Activated naive CD8-positive, alpha-beta T cell treated with anti-CD3 and anti-CD28 coated beads for 36 hours (primary cell): ENCODE measurements around the gene NRCAM. TPM values are rescaled to one million over a fixed set of nuclear protein-coding genes. Genes with fewer than 3 reads are reported as not detected.

Experiments
- DNase-seq: peaks from one replicate; pipeline ENCODE4 v3.0.0; 2021
- H3K27ac Mint-ChIP-seq: one replicate; pipeline ENCODE4 v1.8.0; 2022; ENCODE audit warnings: mild to moderate bottlenecking, moderate library complexity, mixed read lengths
- H3K27me3 Mint-ChIP-seq: one replicate; pipeline ENCODE4 v1.8.0; 2022; ENCODE audit warnings: mild to moderate bottlenecking, mixed read lengths
- H3K36me3 Mint-ChIP-seq: one replicate; pipeline ENCODE4 v1.8.0; 2021; ENCODE audit warnings: mild to moderate bottlenecking, mixed read lengths
- H3K4me1 Mint-ChIP-seq: one replicate; pipeline ENCODE4 v1.8.0; 2021; ENCODE audit warnings: mixed read lengths
- H3K4me3 Mint-ChIP-seq: one replicate; pipeline ENCODE4 v1.8.0; 2022; ENCODE audit warnings: mild to moderate bottlenecking, moderate library complexity, mixed read lengths
- H3K9me3 Mint-ChIP-seq: one replicate; pipeline ENCODE4 v1.8.0; 2022; ENCODE audit warnings: mixed read lengths
- total RNA-seq, 2 experiments: library from RNA; stranded (reverse); gene quantifications; one replicate each; pipeline ENCODE4 v1.2.3, GENCODE V29; 2021

The NRCAM gene
- total RNA-seq, 2 experiments from 2014 or later, result 3.9 to 4.6 TPM

- no peak for DNase-seq
- H3K9me3 Mint-ChIP-seq, result no peaks in the 10 kb centered on the region
- no peak overlapping the region for H3K4me3 Mint-ChIP-seq
- no peaks in the 10 kb centered on the region for H3K27me3 Mint-ChIP-seq
- H3K36me3 Mint-ChIP-seq, result peaks cover 2% of the 10 kb centered on the region
- peaks cover 6% of the 10 kb centered on the region for H3K4me1 Mint-ChIP-seq
- peak overlapping the region; percentile 21 for H3K27ac Mint-ChIP-seq
Observed at GRCh38 chr7:108157606-108158335, 298.5 kb downstream of the NRCAM start.

GRCh38 chr7:108156897-108157605 is 299.2 kb downstream of the NRCAM start:
- DNase-seq, result no peak
- H3K36me3 Mint-ChIP-seq, result peaks cover 2% of the 10 kb centered on the region
- no peaks in the 10 kb centered on the region for H3K27me3 Mint-ChIP-seq
- no peak overlapping the region for H3K4me3 Mint-ChIP-seq
- H3K9me3 Mint-ChIP-seq, result no peaks in the 10 kb centered on the region
- H3K27ac Mint-ChIP-seq, result peak overlapping the region; percentile 21
- peaks cover 6% of the 10 kb centered on the region for H3K4me1 Mint-ChIP-seq

- Mint-ChIP-seq H3K27ac (no peak overlapping the region), H3K4me3 (no peak overlapping the region), H3K9me3 (no peaks in the 10 kb centered on the region)
Observed at GRCh38 chr7:108152198-108152597, 304.0 kb downstream of the NRCAM start.

GRCh38 chr7:108149908-108150307 is 306.3 kb downstream of the NRCAM start:
- H3K36me3 Mint-ChIP-seq, result peaks cover 2% of the 10 kb centered on the region
- no peak overlapping the region for H3K4me3 Mint-ChIP-seq
- no peaks in the 10 kb centered on the region for H3K27me3 Mint-ChIP-seq
- DNase-seq, result no peak
- H3K4me1 Mint-ChIP-seq, result peaks cover 4% of the 10 kb centered on the region
- H3K27ac Mint-ChIP-seq, result no peak overlapping the region
- H3K9me3 Mint-ChIP-seq, result no peaks in the 10 kb centered on the region

More at GRCh38 chr7:108152198-108152597, 304.0 kb downstream of the NRCAM start:
- DNase-seq, result no peak
- Mint-ChIP-seq H3K36me3 (no peaks in the 10 kb centered on the region), H3K4me1 (peaks cover 6% of the 10 kb centered on the region), H3K27me3 (no peaks in the 10 kb centered on the region)

- Mint-ChIP-seq H3K27ac (no peak overlapping the region), H3K4me3 (no peak overlapping the region), H3K9me3 (no peaks in the 10 kb centered on the region), H3K4me1 (peaks cover 4% of the 10 kb centered on the region), H3K27me3 (no peaks in the 10 kb centered on the region), H3K36me3 (peaks cover 2% of the 10 kb centered on the region)
- DNase-seq, result no peak
Observed at GRCh38 chr7:108149119-108149518, 307.1 kb downstream of the NRCAM start.

- no peak for DNase-seq
- Mint-ChIP-seq H3K27ac (no peak overlapping the region), H3K9me3 (no peaks in the 10 kb centered on the region), H3K4me3 (no peak overlapping the region), H3K36me3 (peaks cover 2% of the 10 kb centered on the region), H3K27me3 (no peaks in the 10 kb centered on the region), H3K4me1 (peaks cover 4% of the 10 kb centered on the region)
Observed at GRCh38 chr7:108147031-108147563, 309.1 kb downstream of the NRCAM start.

- DNase-seq, result peak; percentile 42
- peaks cover 2% of the 10 kb centered on the region for H3K36me3 Mint-ChIP-seq
- H3K27me3 Mint-ChIP-seq, result no peaks in the 10 kb centered on the region
- H3K9me3 Mint-ChIP-seq, result no peaks in the 10 kb centered on the region
- H3K27ac Mint-ChIP-seq, result no peak overlapping the region
- no peak overlapping the region for H3K4me3 Mint-ChIP-seq
- peaks cover 7% of the 10 kb centered on the region for H3K4me1 Mint-ChIP-seq
Observed at GRCh38 chr7:108146070-108146842, 310.0 kb downstream of the NRCAM start.

GRCh38 chr7:108145401-108145800 is 310.8 kb downstream of the NRCAM start:
- Mint-ChIP-seq H3K36me3 (peaks cover 2% of the 10 kb centered on the region), H3K27ac (no peak overlapping the region), H3K4me1 (peaks cover 8% of the 10 kb centered on the region), H3K4me3 (no peak overlapping the region), H3K27me3 (peaks cover 2% of the 10 kb centered on the region), H3K9me3 (no peaks in the 10 kb centered on the region)
- DNase-seq, result no peak

GRCh38 chr7:108144931-108145330 is 311.3 kb downstream of the NRCAM start:
- Mint-ChIP-seq H3K27me3 (peaks cover 6% of the 10 kb centered on the region), H3K4me1 (peaks cover 7% of the 10 kb centered on the region), H3K27ac (no peak overlapping the region), H3K9me3 (no peaks in the 10 kb centered on the region), H3K36me3 (peaks cover 2% of the 10 kb centered on the region), H3K4me3 (no peak overlapping the region)
- no peak for DNase-seq

GRCh38 chr7:108143658-108144420 is 312.4 kb downstream of the NRCAM start:
- Mint-ChIP-seq H3K4me3 (no peak overlapping the region), H3K27me3 (peaks cover 10% of the 10 kb centered on the region), H3K36me3 (peaks cover 2% of the 10 kb centered on the region), H3K27ac (no peak overlapping the region), H3K4me1 (peaks cover 13% of the 10 kb centered on the region), H3K9me3 (no peaks in the 10 kb centered on the region)
- no peak for DNase-seq

GRCh38 chr7:108142675-108143259 is 313.5 kb downstream of the NRCAM start:
- Mint-ChIP-seq H3K27ac (no peak overlapping the region), H3K9me3 (no peaks in the 10 kb centered on the region)

GRCh38 chr7:108142180-108142579 is 314.1 kb downstream of the NRCAM start:
- H3K9me3 Mint-ChIP-seq, result no peaks in the 10 kb centered on the region
- DNase-seq, result no peak
- H3K36me3 Mint-ChIP-seq, result peaks cover 10% of the 10 kb centered on the region
- peaks cover 25% of the 10 kb centered on the region for H3K4me1 Mint-ChIP-seq
- no peak overlapping the region for H3K4me3 Mint-ChIP-seq
- H3K27ac Mint-ChIP-seq, result no peak overlapping the region
- H3K27me3 Mint-ChIP-seq, result peaks cover 10% of the 10 kb centered on the region

More at GRCh38 chr7:108142675-108143259, 313.5 kb downstream of the NRCAM start:
- peaks cover 4% of the 10 kb centered on the region for H3K36me3 Mint-ChIP-seq
- H3K4me1 Mint-ChIP-seq, result peaks cover 19% of the 10 kb centered on the region
- no peak for DNase-seq
- H3K27me3 Mint-ChIP-seq, result peaks cover 10% of the 10 kb centered on the region
- H3K4me3 Mint-ChIP-seq, result no peak overlapping the region

- Mint-ChIP-seq H3K36me3 (peaks cover 14% of the 10 kb centered on the region), H3K27me3 (peaks cover 10% of the 10 kb centered on the region)
Observed at GRCh38 chr7:108140671-108141070, 315.6 kb downstream of the NRCAM start.

GRCh38 chr7:108138911-108139310 is 317.3 kb downstream of the NRCAM start:
- Mint-ChIP-seq H3K27me3 (peaks cover 10% of the 10 kb centered on the region), H3K27ac (no peak overlapping the region), H3K4me1 (peaks cover 46% of the 10 kb centered on the region), H3K36me3 (peaks cover 14% of the 10 kb centered on the region), H3K9me3 (peaks cover 2% of the 10 kb centered on the region), H3K4me3 (no peak overlapping the region)
- DNase-seq, result no peak

More at GRCh38 chr7:108140671-108141070, 315.6 kb downstream of the NRCAM start:
- peaks cover 2% of the 10 kb centered on the region for H3K9me3 Mint-ChIP-seq
- peaks cover 36% of the 10 kb centered on the region for H3K4me1 Mint-ChIP-seq
- no peak overlapping the region for H3K4me3 Mint-ChIP-seq
- no peak overlapping the region for H3K27ac Mint-ChIP-seq
- no peak for DNase-seq
